PC-9 (cell line): Measurements from ENCODE around the gene ATP2B1.

Experiments
- EZH2 ChIP-seq: fragments of 200-600 bp; sonication (generic); IDR thresholded peaks from 2 replicates; pipeline ENCODE4 v1.8.0; 2017; ENCODE audit warnings: antibody characterized with exemption, low read depth
- TF ChIP-seq, protein P1 (sequence below): fragments of 200-600 bp; sonication (generic); conservative IDR thresholded peaks from 2 replicates; pipeline ENCODE4 v1.6.1; 2017; ENCODE audit warnings: mixed run types, antibody characterized with exemption, mild to moderate bottlenecking, moderate library complexity

- TF ChIP-seq, protein P1, sequence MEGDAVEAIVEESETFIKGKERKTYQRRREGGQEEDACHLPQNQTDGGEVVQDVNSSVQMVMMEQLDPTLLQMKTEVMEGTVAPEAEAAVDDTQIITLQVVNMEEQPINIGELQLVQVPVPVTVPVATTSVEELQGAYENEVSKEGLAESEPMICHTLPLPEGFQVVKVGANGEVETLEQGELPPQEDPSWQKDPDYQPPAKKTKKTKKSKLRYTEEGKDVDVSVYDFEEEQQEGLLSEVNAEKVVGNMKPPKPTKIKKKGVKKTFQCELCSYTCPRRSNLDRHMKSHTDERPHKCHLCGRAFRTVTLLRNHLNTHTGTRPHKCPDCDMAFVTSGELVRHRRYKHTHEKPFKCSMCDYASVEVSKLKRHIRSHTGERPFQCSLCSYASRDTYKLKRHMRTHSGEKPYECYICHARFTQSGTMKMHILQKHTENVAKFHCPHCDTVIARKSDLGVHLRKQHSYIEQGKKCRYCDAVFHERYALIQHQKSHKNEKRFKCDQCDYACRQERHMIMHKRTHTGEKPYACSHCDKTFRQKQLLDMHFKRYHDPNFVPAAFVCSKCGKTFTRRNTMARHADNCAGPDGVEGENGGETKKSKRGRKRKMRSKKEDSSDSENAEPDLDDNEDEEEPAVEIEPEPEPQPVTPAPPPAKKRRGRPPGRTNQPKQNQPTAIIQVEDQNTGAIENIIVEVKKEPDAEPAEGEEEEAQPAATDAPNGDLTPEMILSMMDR: no peak
- TF ChIP-seq EZH2: no peak
Measured at GRCh38 chr12:89729946-89730459, 21.4 kb upstream of the ATP2B1 start.
